ENCODE results near the gene RBM22.
A peak's percentile ranks its signal among the peaks of the same experiment; 100 is the strongest.
"Not testable (repeated sequence)": the region's sequence is repeated elsewhere in the genome, so short reads cannot be mapped to it uniquely, and the experiment has no call there.

Gene RBM22

GRCh38 chr5:150700594-150701377 is at the start of gene RBM22:
Gene RBM22, minus strand, starts transcription at chr5:150701062. Its CDS starts 77 bp downstream, at chr5:150700985.
- DNase-seq: peak; percentile 92

- DNase-seq: no peak
Measured at GRCh38 chr5:150750469-150750868, 49.6 kb upstream of the RBM22 start.

- DNase-seq: not testable (repeated sequence)
Measured at GRCh38 chr5:150743142-150743488, 42.3 kb upstream of the RBM22 start.

GRCh38 chr5:150742455-150743141 is 41.7 kb upstream of the RBM22 start:
- not testable (repeated sequence) for DNase-seq

- DNase-seq: no peak
Measured at GRCh38 chr5:150740992-150741391, 40.1 kb upstream of the RBM22 start.

- DNase-seq: no peak
Measured at GRCh38 chr5:150738862-150739261, 38.0 kb upstream of the RBM22 start.

- peak in 1 of 2 donors; percentile 49 for DNase-seq
Measured at GRCh38 chr5:150734579-150735384, 33.9 kb upstream of the RBM22 start.

GRCh38 chr5:150731669-150732242 is 30.9 kb upstream of the RBM22 start:
- no peak for DNase-seq

- DNase-seq: no peak
Measured at GRCh38 chr5:150729859-150730258, 29.0 kb upstream of the RBM22 start.

- no peak for DNase-seq
Measured at GRCh38 chr5:150723845-150724244, 23.0 kb upstream of the RBM22 start.

GRCh38 chr5:150710165-150710564 is 9.3 kb upstream of the RBM22 start:
- DNase-seq: peak in 1 of 2 donors; percentile 28

GRCh38 chr5:150706776-150707390 is 6.0 kb upstream of the RBM22 start:
- no peak for DNase-seq

- DNase-seq: no peak
Measured at GRCh38 chr5:150703762-150704161, 2.9 kb upstream of the RBM22 start.

- DNase-seq: no peak
Measured at GRCh38 chr5:150700246-150700593, 642 bp downstream of the RBM22 start.

GRCh38 chr5:150694612-150695011 is 6.2 kb downstream of the RBM22 start:
- no peak for DNase-seq

- DNase-seq: no peak
Measured at GRCh38 chr5:150692276-150692675, 8.6 kb downstream of the RBM22 start.

GRCh38 chr5:150690760-150691159 is 10.1 kb downstream of the RBM22 start:
- DNase-seq: no peak

- DNase-seq: no peak
Measured at GRCh38 chr5:150689120-150689519, 11.7 kb downstream of the RBM22 start.

- DNase-seq: no peak
Measured at GRCh38 chr5:150676578-150676977, 24.3 kb downstream of the RBM22 start.

GRCh38 chr5:150675069-150675468 is 25.8 kb downstream of the RBM22 start:
- DNase-seq: no peak

GRCh38 chr5:150674341-150674821 is 26.5 kb downstream of the RBM22 start:
- no peak for DNase-seq

- DNase-seq: no peak
Measured at GRCh38 chr5:150672884-150673275, 28.0 kb downstream of the RBM22 start.

All from CD4-positive, alpha-beta T cell treated with Interleukin-4 for 1 hour (primary cell).